ENCODE measurements around the gene IRGC. TPM values are rescaled to one million over a fixed set of nuclear protein-coding genes. Genes with fewer than 3 reads are reported as not detected.
A peak's percentile ranks its signal among the peaks of the same experiment; 100 is the strongest.

Gene IRGC
- total RNA-seq, 4 donors from 2014 or later: not detected

GRCh38 chr19:43752287-43752875, 36.5 kb downstream of the IRGC start:
- TF ChIP-seq, protein P1, sequence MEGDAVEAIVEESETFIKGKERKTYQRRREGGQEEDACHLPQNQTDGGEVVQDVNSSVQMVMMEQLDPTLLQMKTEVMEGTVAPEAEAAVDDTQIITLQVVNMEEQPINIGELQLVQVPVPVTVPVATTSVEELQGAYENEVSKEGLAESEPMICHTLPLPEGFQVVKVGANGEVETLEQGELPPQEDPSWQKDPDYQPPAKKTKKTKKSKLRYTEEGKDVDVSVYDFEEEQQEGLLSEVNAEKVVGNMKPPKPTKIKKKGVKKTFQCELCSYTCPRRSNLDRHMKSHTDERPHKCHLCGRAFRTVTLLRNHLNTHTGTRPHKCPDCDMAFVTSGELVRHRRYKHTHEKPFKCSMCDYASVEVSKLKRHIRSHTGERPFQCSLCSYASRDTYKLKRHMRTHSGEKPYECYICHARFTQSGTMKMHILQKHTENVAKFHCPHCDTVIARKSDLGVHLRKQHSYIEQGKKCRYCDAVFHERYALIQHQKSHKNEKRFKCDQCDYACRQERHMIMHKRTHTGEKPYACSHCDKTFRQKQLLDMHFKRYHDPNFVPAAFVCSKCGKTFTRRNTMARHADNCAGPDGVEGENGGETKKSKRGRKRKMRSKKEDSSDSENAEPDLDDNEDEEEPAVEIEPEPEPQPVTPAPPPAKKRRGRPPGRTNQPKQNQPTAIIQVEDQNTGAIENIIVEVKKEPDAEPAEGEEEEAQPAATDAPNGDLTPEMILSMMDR (IDR thresholded peaks at IDR 0.05): no peak
- no peak for TF ChIP-seq POLR2A (IDR thresholded peaks at IDR 0.05)
- DNase-seq (ENCODE audit: low spot score in 2 of 2): no peak
- intact Hi-C loops (cut with DNase I; ENCODE audit: low total_unique reads): no loop called here
- H3K4me3 ChIP-seq (ENCODE audit: low read depth, poor library complexity, severe bottlenecking): no peak overlapping the region
- WGBS, 2 donors: 92 to 93% methylated on average over 6 of the region's 6 CpGs

- TF ChIP-seq, protein P1 (IDR thresholded peaks at IDR 0.05): no peak
- TF ChIP-seq POLR2A (IDR thresholded peaks at IDR 0.05): no peak
- no peak for DNase-seq (ENCODE audit: low spot score in 2 of 2)
- peak overlapping the region; percentile 30 for H3K4me3 ChIP-seq (ENCODE audit: low read depth, poor library complexity, severe bottlenecking)
- 0% methylated on average over 11 of the region's 11 CpGs for WGBS, 2 donors
- intact Hi-C loops (cut with DNase I; ENCODE audit: low total_unique reads): no loop called here
These were observed 38.3 kb downstream of the IRGC start for GRCh38 chr19:43754253-43754502.

DNA sequence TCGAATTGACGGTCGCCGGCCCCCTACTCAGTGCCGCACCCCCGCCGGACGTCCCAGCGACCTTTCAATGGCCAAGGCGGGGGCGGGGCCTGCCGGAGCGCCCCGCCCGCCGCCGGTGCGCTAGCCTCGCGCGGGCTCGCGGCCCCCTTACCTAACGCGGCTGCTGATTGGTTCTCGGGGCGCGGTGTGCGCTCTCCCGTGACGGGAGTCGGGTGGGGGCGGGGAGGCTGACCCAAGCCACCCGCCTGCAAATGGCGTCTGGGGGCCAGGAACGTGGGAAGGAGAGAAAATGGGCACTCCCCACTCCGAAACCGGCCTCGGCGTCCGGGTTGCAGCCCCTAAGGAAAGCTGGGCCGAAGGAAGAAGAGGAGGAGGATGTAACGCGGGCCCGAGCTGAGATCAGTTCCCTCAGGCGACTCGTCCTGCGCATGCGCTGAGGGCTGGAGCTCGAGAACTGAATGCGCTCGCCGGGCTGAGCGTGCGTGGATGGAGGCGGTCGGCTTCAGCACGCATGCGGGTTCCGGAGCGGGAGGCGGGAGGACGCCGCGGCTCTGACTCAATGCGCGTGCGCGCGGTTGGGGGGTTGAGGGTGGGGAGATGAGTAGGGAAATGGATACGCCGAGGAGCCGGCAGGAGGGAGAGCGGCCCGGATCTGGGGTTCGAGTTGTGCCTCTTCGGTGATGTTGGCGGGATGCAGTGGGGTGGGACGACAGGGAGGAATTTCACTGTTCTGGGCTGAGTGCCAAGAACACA, 38.8 kb downstream of the IRGC start, which contains the start of gene SMG9:
Gene SMG9 (minus strand): TSS at position 460 of the 753 bp plus-strand sequence. CDS start 4,221 bp downstream, outside the sequence.
- TF ChIP-seq, protein P1 (IDR thresholded peaks at IDR 0.05): peak in 1 of 3 donors; percentile 21
- TF ChIP-seq POLR2A (IDR thresholded peaks at IDR 0.05): peak in 1 of 2 donors; percentile 39
- peak within 1 kb of the TSS; percentile 30 for H3K4me3 ChIP-seq (ENCODE audit: low read depth, poor library complexity, severe bottlenecking)
- 0% methylated on average over 58 to 79 of the region's 79 CpGs for WGBS, 2 donors
- intact Hi-C loops (cut with DNase I; ENCODE audit: low total_unique reads): loop anchor here (5.0 kb wide), 1 partner anchor 993 kb away; the partner anchor contains the start of gene BCL3
- peak; percentile 96 to 99 for DNase-seq (ENCODE audit: low spot score in 2 of 2)

GRCh38 chr19:43755256-43755801, 39.5 kb downstream of the IRGC start:
- intact Hi-C loops (cut with DNase I; ENCODE audit: low total_unique reads): loop anchor here (5.0 kb wide), 1 partner anchor 992 kb away; the partner anchor contains the start of gene BCL3
- H3K4me3 ChIP-seq (ENCODE audit: low read depth, poor library complexity, severe bottlenecking): peak overlapping the region; percentile 30
- DNase-seq (ENCODE audit: low spot score in 2 of 2): peak; percentile 72 to 96
- TF ChIP-seq POLR2A (IDR thresholded peaks at IDR 0.05): no peak
- TF ChIP-seq, protein P1 (IDR thresholded peaks at IDR 0.05): no peak
- WGBS, 2 donors: 1% methylated on average over 28 of the region's 28 CpGs

DNA sequence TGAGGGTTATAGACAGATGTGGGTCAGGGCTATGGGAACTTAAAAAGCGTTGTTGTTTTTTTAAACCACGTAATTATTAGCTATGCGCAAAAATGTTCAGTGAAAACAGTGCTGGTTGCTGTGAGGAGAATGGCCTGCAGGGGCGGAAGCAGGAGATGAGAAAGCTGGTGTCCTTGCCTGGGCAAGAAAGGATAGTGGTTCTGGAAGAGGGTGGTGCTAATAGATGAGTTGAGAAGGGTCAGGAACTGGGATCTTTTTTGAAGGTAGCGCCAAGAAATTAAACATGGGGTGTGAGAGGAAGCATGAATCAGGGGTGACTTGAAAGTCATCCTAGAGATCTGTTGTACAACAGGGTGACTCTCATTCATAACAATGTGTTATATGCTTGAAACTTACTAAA, 43.6 kb downstream of the IRGC start:
- 28 to 38% methylated on average over 5 of the region's 5 CpGs for WGBS, 2 donors
- DNase-seq (ENCODE audit: low spot score in 2 of 2): no peak
- TF ChIP-seq POLR2A (IDR thresholded peaks at IDR 0.05): no peak
- TF ChIP-seq, protein P1 (IDR thresholded peaks at IDR 0.05): no peak
- H3K4me3 ChIP-seq (ENCODE audit: low read depth, poor library complexity, severe bottlenecking): no peak overlapping the region
- intact Hi-C loops (cut with DNase I; ENCODE audit: low total_unique reads): loop anchor here (5.0 kb wide), 1 partner anchor 988 kb away; the partner anchor contains the start of gene BCL3
